Measurements from ENCODE around the gene ADAD2. TPM values are rescaled to one million over a fixed set of nuclear protein-coding genes. Genes with fewer than 3 reads are reported as not detected.
"Not testable (repeated sequence)": the region's sequence is repeated elsewhere in the genome, so short reads cannot be mapped to it uniquely, and the experiment has no call there.

The ADAD2 gene
- total and polyA plus RNA-seq, 3 experiments from 2014 or later: 0.40 TPM; not detected in 2

- DNase-seq; H3K4me3 Mint-ChIP-seq; H3K9me3 Mint-ChIP-seq; H3K4me1 ChIP-seq (ENCODE audit: insufficient read depth, low read length); H3K4me1 Mint-ChIP-seq; H3K9me3 ChIP-seq (ENCODE audit: low read length); POLR2A ChIA-PET; H3K27ac ChIP-seq (ENCODE audit: low read depth, low read length); H3K4me3 ChIP-seq (ENCODE audit: low read length); H3K27me3 Mint-ChIP-seq; H3K27ac Mint-ChIP-seq; H3K36me3 ChIP-seq (ENCODE audit: insufficient read depth, low read length); H3K27me3 ChIP-seq (ENCODE audit: insufficient read depth, low read length, poor library complexity, severe bottlenecking); H3K36me3 Mint-ChIP-seq; CTCF ChIA-PET: not testable (repeated sequence)
These were observed 14.2 kb downstream of the ADAD2 start for GRCh38 chr16:84205123-84205522.

- Mint-ChIP-seq H3K27me3 (peaks cover 0 to 3% of the 10 kb centered on the region in 2 donors), H3K9me3 (no peaks in the 10 kb centered on the region), H3K4me3 (no peak overlapping the region), H3K36me3 (no peaks in the 10 kb centered on the region), H3K27ac (no peak overlapping the region), H3K4me1 (no peaks in the 10 kb centered on the region)
- DNase-seq: no peak
- Histone ChIP-seq H3K36me3 (ENCODE audit: insufficient read depth, low read length) (no peaks in the 10 kb centered on the region), H3K4me1 (ENCODE audit: insufficient read depth, low read length) (no peaks in the 10 kb centered on the region), H3K27ac (ENCODE audit: low read depth, low read length) (no peak overlapping the region), H3K4me3 (ENCODE audit: low read length) (no peak overlapping the region), H3K27me3 (ENCODE audit: insufficient read depth, low read length, poor library complexity, severe bottlenecking) (no peaks in the 10 kb centered on the region), H3K9me3 (ENCODE audit: low read length) (no peaks in the 10 kb centered on the region)
- POLR2A ChIA-PET: no interaction called here
- CTCF ChIA-PET: no interaction called here
These were observed 15.2 kb downstream of the ADAD2 start for GRCh38 chr16:84205976-84206691.

GRCh38 chr16:84207251-84207650 lies 16.3 kb downstream of the ADAD2 start:
- Histone ChIP-seq H3K27ac (ENCODE audit: low read depth, low read length) (no peak overlapping the region), H3K9me3 (ENCODE audit: low read length) (no peaks in the 10 kb centered on the region), H3K27me3 (ENCODE audit: insufficient read depth, low read length, poor library complexity, severe bottlenecking) (no peaks in the 10 kb centered on the region), H3K4me3 (ENCODE audit: low read length) (no peak overlapping the region), H3K36me3 (ENCODE audit: insufficient read depth, low read length) (no peaks in the 10 kb centered on the region), H3K4me1 (ENCODE audit: insufficient read depth, low read length) (no peaks in the 10 kb centered on the region)
- CTCF ChIA-PET: no interaction called here
- POLR2A ChIA-PET: no interaction called here
- peaks cover 0 to 3% of the 10 kb centered on the region in 2 donors for H3K27me3 Mint-ChIP-seq
- no peaks in the 10 kb centered on the region for H3K4me1 Mint-ChIP-seq
- H3K36me3 Mint-ChIP-seq: no peaks in the 10 kb centered on the region
- no peak overlapping the region for H3K27ac Mint-ChIP-seq
- H3K9me3 Mint-ChIP-seq: no peaks in the 10 kb centered on the region
- no peak overlapping the region for H3K4me3 Mint-ChIP-seq
- DNase-seq: no peak

GRCh38 chr16:84207879-84208278 lies 16.9 kb downstream of the ADAD2 start:
- Histone ChIP-seq H3K4me3 (ENCODE audit: low read length) (no peak overlapping the region), H3K9me3 (ENCODE audit: low read length) (no peaks in the 10 kb centered on the region), H3K36me3 (ENCODE audit: insufficient read depth, low read length) (no peaks in the 10 kb centered on the region), H3K27me3 (ENCODE audit: insufficient read depth, low read length, poor library complexity, severe bottlenecking) (no peaks in the 10 kb centered on the region), H3K4me1 (ENCODE audit: insufficient read depth, low read length) (no peaks in the 10 kb centered on the region), H3K27ac (ENCODE audit: low read depth, low read length) (no peak overlapping the region)
- no peaks in the 10 kb centered on the region for H3K36me3 Mint-ChIP-seq
- H3K9me3 Mint-ChIP-seq: no peaks in the 10 kb centered on the region
- H3K4me3 Mint-ChIP-seq: no peak overlapping the region
- no peaks in the 10 kb centered on the region for H3K4me1 Mint-ChIP-seq
- H3K27me3 Mint-ChIP-seq: peaks cover 0 to 3% of the 10 kb centered on the region in 2 donors
- no peak overlapping the region for H3K27ac Mint-ChIP-seq
- ChIA-PET CTCF (no interaction called here), POLR2A (no interaction called here)
- no peak for DNase-seq

- Mint-ChIP-seq H3K36me3 (no peaks in the 10 kb centered on the region), H3K27me3 (peaks cover 0 to 2% of the 10 kb centered on the region in 2 donors), H3K27ac (no peak overlapping the region), H3K4me1 (no peaks in the 10 kb centered on the region), H3K9me3 (no peaks in the 10 kb centered on the region), H3K4me3 (no peak overlapping the region)
- H3K36me3 ChIP-seq (ENCODE audit: insufficient read depth, low read length): no peaks in the 10 kb centered on the region
- H3K4me3 ChIP-seq (ENCODE audit: low read length): no peak overlapping the region
- ChIA-PET CTCF (no interaction called here), POLR2A (no interaction called here)
- H3K27me3 ChIP-seq (ENCODE audit: insufficient read depth, low read length, poor library complexity, severe bottlenecking): no peaks in the 10 kb centered on the region
- no peaks in the 10 kb centered on the region for H3K9me3 ChIP-seq (ENCODE audit: low read length)
- DNase-seq: no peak
- H3K27ac ChIP-seq (ENCODE audit: low read depth, low read length): no peak overlapping the region
- H3K4me1 ChIP-seq (ENCODE audit: insufficient read depth, low read length): no peaks in the 10 kb centered on the region
These were observed 19.0 kb downstream of the ADAD2 start for GRCh38 chr16:84209989-84210388.

- no peak overlapping the region for H3K27ac ChIP-seq (ENCODE audit: low read depth, low read length)
- no peaks in the 10 kb centered on the region for H3K36me3 Mint-ChIP-seq
- no peak for DNase-seq
- H3K4me1 ChIP-seq (ENCODE audit: insufficient read depth, low read length): no peaks in the 10 kb centered on the region
- no peaks in the 10 kb centered on the region for H3K4me1 Mint-ChIP-seq
- peaks cover 2 to 7% of the 10 kb centered on the region in 2 donors for H3K27me3 Mint-ChIP-seq
- H3K9me3 Mint-ChIP-seq: no peaks in the 10 kb centered on the region
- H3K9me3 ChIP-seq (ENCODE audit: low read length): no peaks in the 10 kb centered on the region
- H3K27ac Mint-ChIP-seq: no peak overlapping the region
- CTCF ChIA-PET: no interaction called here
- H3K36me3 ChIP-seq (ENCODE audit: insufficient read depth, low read length): no peaks in the 10 kb centered on the region
- no peak overlapping the region for H3K4me3 ChIP-seq (ENCODE audit: low read length)
- POLR2A ChIA-PET: no interaction called here
- H3K4me3 Mint-ChIP-seq: no peak overlapping the region
- no peaks in the 10 kb centered on the region for H3K27me3 ChIP-seq (ENCODE audit: insufficient read depth, low read length, poor library complexity, severe bottlenecking)
These were observed 21.2 kb downstream of the ADAD2 start for GRCh38 chr16:84212154-84212553.

- peaks cover 2 to 9% of the 10 kb centered on the region in 2 donors for H3K27me3 Mint-ChIP-seq
- no peaks in the 10 kb centered on the region for H3K9me3 Mint-ChIP-seq
- Histone ChIP-seq H3K27ac (ENCODE audit: low read depth, low read length) (no peak overlapping the region), H3K9me3 (ENCODE audit: low read length) (no peaks in the 10 kb centered on the region), H3K4me1 (ENCODE audit: insufficient read depth, low read length) (no peaks in the 10 kb centered on the region), H3K27me3 (ENCODE audit: insufficient read depth, low read length, poor library complexity, severe bottlenecking) (no peaks in the 10 kb centered on the region), H3K4me3 (ENCODE audit: low read length) (no peak overlapping the region), H3K36me3 (ENCODE audit: insufficient read depth, low read length) (no peaks in the 10 kb centered on the region)
- no peaks in the 10 kb centered on the region for H3K36me3 Mint-ChIP-seq
- DNase-seq: no peak
- H3K4me1 Mint-ChIP-seq: no peaks in the 10 kb centered on the region
- POLR2A ChIA-PET: no interaction called here
- no peak overlapping the region for H3K4me3 Mint-ChIP-seq
- CTCF ChIA-PET: no interaction called here
- H3K27ac Mint-ChIP-seq: no peak overlapping the region
These were observed 21.7 kb downstream of the ADAD2 start for GRCh38 chr16:84212631-84213030.

GRCh38 chr16:84214451-84215066 lies 23.6 kb downstream of the ADAD2 start:
- Histone ChIP-seq H3K4me1 (ENCODE audit: insufficient read depth, low read length) (no peaks in the 10 kb centered on the region), H3K27ac (ENCODE audit: low read depth, low read length) (no peak overlapping the region), H3K4me3 (ENCODE audit: low read length) (no peak overlapping the region), H3K36me3 (ENCODE audit: insufficient read depth, low read length) (no peaks in the 10 kb centered on the region), H3K27me3 (ENCODE audit: insufficient read depth, low read length, poor library complexity, severe bottlenecking) (no peaks in the 10 kb centered on the region), H3K9me3 (ENCODE audit: low read length) (no peaks in the 10 kb centered on the region)
- peaks cover 2 to 9% of the 10 kb centered on the region in 2 donors for H3K27me3 Mint-ChIP-seq
- ChIA-PET POLR2A (no interaction called here), CTCF (no interaction called here)
- no peak overlapping the region for H3K4me3 Mint-ChIP-seq
- H3K36me3 Mint-ChIP-seq: no peaks in the 10 kb centered on the region
- H3K27ac Mint-ChIP-seq: no peak overlapping the region
- H3K9me3 Mint-ChIP-seq: no peaks in the 10 kb centered on the region
- DNase-seq: no peak
- no peaks in the 10 kb centered on the region for H3K4me1 Mint-ChIP-seq
